Stimulated activated CD8-positive, alpha-beta memory T cell treated with anti-CD3 and anti-CD28 coated beads, Interleukin-2, amount 100 ng/mL, for 1 hour (primary cell): ENCODE data around the gene NRXN3.

ENCODE experiments used
- DNase-seq, 2 donors: peaks; one replicate each; pipeline ENCODE4 v3.0.0-alpha.2; 2020; ENCODE audit warnings: low read depth in 2 of 2

The NRXN3 gene

DNA sequence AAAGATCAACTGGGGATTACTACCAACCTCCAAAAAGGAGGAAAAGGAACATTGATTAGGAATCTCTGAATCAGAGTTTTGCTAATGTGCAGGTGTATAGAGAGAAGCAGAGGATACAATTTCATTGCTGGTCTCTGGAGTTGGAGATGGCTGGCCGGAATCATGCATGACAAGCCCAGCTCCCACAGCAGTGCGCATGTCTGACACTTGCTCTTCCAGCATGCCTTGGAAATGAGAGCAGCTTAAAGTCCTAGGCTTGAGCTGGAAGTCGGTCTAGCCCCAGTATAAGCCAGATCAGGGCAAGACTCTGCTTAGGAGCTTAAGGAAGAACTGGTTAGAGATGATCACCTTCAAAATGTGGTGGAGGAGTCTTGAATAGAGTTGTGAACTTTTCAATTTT, 1298.3 kb downstream of the NRXN3 start:
- DNase-seq, result no peak

DNA sequence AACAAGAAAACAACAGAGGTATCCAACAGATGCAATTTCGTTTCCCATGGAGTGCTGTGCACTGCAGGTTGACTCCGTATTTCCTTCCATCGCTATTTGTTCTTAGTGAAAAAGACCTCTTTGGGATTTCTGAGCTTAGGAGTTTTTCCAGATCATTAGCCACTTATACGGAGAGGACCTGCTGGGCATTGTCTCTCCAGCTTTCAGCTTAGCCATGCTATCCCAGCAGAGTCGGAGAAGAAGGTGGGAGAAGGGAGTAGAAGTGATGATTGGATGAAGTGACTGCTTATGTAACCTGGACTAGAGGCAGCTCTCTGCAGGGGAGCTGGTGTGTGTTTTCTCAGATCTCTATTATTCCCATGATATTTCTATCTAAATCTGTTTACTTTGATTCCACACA, 1303.5 kb downstream of the NRXN3 start:
- no peak for DNase-seq

DNA sequence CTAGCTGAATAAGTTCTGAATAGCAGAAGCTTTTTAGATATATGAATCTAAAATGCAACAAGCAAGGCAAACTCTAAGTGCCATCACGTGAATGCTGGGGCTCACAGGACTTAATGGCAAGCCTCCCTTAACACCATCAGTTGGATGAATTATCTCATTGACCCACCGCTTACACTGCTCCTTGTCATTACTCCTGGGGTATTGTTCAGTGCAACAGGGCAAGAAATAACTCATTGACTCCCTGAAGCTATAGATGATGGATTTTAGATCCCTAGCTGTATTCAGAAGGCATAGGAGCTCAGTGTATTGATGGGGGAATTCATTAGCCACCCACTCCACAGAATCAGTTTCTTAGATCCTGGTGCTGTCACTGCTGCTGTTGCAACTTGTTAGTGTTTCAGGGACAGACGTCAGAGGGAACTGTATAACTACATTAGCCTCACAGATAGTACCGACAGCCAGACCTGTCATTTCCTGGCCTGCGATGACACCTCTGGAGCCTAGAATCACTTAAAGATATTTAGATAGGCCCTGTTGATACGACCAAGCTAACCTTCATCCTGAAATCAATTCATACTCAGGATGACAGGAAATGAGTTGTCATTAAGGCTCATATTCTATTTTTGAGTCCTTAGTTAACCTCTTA, 1305.8 kb downstream of the NRXN3 start:
- no peak for DNase-seq

GRCh38 chr14:79476552-79476951, 1306.4 kb downstream of the NRXN3 start:
- no peak for DNase-seq

DNA sequence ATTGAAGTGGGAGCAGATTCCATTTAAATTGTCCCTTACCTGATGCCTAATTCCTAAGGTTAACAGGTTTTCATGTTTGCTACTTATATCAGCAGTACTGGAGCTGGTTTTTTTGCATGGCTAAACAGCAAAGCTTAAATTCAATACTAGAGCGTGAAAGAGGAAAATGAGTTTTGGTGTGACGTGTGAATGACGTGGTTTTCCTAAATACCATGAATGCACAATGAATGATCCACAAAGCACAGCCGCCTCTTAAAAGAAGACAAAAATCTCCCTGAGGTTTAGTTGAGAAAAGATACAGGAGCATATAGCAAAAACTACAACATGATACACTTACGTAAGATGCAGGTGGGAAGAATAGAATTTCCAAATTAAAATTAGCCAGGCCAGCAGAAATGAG, 1310.0 kb downstream of the NRXN3 start:
- DNase-seq, result no peak

DNA sequence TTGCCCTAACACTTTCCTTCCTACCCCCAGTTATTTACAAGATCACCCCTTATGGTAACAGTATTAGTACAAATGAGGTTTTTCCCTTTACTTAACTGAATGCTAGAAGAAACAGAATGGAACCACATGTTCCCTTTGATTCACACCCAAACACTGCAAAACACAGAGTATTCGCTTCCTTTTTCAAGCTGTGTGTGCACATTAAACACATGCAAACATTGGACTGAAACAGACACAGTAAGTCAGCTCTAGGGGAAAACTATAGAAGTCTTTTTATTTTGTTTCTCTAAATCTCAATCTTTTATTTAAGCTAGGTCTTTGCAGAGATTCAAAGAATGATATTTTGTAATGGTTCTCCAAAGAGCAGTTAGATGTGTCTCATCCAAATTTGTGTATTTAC, 1312.7 kb downstream of the NRXN3 start:
- DNase-seq, result no peak

- DNase-seq, result no peak
Measured at GRCh38 chr14:79483477-79484388, 1313.6 kb downstream of the NRXN3 start.

DNA sequence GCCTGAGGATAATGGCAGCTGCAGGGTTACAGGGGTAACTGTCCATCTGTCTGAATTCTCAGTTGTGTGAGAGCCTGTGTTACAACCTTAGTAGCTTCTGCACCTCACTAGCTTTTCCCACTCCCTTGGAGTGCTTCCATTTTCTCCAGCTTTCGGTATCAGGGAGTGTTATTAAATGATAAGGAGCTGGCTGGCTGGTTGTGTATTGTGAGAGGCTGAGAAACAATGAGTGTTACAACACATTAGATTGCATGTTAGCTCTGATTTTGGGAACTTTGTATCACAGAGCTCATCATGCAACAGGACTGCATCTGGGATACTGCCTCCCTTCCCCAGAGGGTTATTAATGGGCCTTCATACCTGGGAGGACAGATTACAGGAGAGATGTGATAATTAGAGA, 1317.5 kb downstream of the NRXN3 start:
- no peak for DNase-seq

DNA sequence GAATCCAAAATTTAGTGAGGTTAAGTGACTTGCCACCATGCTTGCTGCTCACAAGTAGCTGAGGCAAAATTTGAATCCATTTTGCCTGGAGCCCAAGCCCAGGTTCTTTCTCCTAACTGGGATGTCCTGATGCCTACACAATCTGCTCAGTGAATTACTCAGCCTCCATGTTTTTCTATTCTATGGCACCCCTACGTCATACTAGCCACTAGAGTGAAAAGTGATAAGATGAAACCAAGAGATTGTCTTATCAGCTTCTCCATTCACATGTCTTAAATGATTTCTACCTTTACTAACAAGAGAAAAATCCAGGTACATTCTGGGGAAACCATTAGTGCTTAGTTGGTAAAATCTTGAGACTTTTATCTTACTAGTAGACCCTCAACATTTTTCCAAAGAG, 1321.0 kb downstream of the NRXN3 start:
- no peak for DNase-seq

DNA sequence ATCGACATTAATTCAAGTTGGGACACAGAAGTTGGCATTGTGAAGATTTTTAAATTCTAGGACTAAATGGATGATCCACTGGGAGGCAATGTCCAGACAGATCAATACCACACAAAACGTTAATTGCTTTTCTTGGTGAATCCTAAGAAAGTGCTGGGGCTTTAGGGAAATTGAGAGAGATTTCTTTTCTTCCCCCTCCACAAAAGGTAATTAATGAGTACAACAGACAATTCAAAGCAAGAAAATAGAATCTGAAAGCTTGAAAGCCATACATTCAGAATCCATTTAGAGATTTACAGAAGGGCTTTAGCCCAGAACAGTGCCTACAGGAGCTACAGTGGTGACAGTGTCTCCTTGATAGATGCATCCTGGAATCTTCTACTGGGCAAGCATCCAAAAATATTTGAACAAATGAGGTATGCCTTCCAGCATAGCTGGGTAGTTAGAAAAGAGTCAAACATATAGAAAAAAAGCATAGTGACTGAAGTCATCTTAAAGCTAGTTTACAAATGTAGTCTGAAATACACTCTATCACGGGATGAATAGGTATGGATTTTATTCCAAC, 1323.0 kb downstream of the NRXN3 start:
- no peak for DNase-seq

DNA sequence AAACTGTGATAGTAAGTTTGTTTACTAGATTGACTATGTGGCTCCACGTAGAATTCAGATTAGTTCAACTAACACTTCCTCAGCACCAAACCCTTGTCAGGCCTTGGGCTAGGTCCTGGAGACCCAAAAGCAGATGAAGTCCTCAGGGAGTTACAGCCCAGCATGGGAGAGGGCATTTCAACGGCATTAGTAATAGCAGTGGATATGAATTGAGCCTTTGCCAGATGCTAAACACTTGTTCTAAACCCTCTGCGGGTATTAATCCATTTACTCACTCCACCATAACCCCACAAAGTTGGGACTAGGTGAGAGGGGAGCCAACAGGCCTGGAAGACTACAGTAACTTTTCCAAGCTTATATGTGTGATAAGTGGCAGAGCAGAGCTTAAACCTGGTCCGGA, 1326.5 kb downstream of the NRXN3 start:
- no peak for DNase-seq

- no peak for DNase-seq
Measured at GRCh38 chr14:79500489-79500888, 1330.3 kb downstream of the NRXN3 start.

- DNase-seq, result no peak
Measured at GRCh38 chr14:79502136-79502750, 1332.1 kb downstream of the NRXN3 start.

- no peak for DNase-seq
Measured at GRCh38 chr14:79502751-79503148, 1332.6 kb downstream of the NRXN3 start.

GRCh38 chr14:79510659-79511058, 1340.5 kb downstream of the NRXN3 start:
- no peak for DNase-seq

DNA sequence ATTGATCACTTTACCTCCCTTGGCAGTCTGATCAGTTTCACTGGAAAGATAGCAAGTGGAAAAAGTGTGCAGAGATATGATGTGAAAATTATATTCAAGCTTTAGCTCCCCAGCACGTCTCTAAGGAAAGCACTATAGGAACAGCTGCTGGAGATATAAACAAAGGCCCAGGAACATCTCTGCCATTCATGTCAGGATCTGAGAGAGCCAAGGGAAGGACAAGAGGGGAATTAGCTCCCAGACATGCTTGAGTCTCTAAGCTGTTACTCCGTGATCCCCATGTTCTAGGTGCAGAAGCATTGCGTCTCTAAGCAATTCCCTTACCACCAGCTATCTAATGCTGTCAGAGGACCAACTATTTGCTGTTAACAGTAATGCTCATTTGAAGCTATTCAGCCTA, 1341.0 kb downstream of the NRXN3 start:
- no peak for DNase-seq

DNA sequence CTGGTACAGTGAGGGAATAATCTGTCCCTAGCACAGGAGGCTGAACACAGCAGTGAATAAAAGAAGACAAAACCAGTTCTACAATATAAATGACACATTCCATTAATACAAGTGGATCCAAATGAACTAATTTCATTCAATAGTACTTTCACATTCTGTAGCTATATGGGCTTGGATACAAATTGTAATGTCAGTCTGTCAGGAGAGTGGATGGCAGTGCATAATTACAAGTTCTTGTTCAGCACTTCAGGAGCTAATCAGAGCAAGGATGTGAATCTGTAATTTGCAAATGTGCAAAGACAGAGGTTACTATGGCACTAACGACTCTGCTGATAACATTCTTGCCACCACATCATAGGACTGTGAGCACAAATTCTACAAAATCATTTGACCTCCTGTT, 1343.3 kb downstream of the NRXN3 start:
- DNase-seq, result no peak

DNA sequence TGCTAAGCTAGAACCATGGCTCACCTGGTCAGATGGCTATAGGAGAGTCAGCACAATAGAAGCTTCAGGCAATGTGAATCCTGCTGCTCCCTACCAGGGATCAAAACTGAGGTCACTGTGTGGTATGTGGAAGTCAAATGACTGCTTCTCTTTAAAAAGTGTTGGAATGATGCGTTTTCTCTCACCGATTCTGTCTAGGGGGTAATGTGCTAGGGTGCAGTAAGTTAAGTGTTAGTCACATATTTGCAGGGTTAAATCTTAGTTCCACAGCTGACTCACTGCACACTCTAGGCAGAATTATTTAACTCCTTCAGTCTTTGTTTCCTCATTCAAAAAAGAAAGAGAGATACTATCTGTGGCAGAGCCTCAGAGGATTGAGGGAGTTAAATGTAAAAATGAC, 1344.5 kb downstream of the NRXN3 start:
- no peak for DNase-seq

DNA sequence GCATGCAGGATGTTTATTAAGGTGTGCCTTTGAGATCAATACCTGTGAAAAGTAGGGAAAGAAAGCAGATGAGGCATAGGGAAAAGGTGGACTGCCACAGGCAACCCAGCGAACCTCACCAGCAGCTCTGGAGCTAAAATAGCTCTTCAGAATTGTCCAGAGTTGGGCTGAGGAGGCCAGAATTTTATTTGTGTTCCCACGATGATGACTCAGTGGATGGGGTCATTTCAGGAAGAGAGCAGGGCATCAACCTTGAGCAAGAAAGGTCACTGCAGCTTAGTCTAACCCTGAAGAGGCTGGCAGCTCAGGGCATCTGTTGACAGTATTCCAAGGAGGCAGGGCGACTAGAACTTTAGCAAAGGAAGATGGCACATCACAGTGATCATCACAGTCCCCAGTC, 1345.0 kb downstream of the NRXN3 start:
- no peak for DNase-seq

GRCh38 chr14:79516009-79516408, 1345.8 kb downstream of the NRXN3 start:
- DNase-seq, result no peak

GRCh38 chr14:79525416-79525815, 1355.2 kb downstream of the NRXN3 start:
- DNase-seq, result no peak

DNA sequence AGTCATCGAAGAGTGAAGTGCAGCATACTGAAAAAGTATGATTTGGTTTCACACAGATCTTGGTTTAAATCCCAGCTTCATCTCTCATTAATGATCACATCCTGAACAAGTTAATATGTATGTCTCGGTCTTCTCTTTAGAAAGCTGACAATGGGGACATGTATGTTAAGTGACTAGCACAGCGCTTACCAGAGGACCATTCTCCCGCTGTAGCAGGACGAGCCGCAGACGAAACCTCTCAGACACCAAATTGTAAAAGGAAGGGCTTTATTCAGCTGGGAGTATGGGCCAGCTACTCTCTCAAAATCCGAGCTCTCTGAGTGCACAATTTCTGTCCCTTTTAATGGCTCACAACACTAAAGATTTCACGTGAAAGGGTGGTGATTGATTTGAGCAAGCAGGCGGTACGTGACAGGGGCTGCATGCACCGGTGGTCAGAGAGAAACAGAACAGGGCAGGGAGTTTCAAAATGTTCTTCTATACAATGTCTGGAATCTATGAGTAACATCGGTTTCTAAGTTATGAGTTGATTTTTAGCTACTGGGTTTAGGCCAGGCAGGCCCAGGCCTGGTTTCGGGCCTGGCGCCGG, 1358.7 kb downstream of the NRXN3 start:
- DNase-seq, result no peak
